GM20000 (cell line): Measurements from ENCODE around the gene BNC2.

Experiments
- DNase-seq: peaks from one replicate; pipeline ENCODE4 v3.0.0; 2012; ENCODE audit warnings: low spot score
- TF ChIP-seq, protein P1 (sequence below): IDR thresholded peaks from 2 replicates; pipeline ENCODE4 v1.5.1; 2012; ENCODE audit warnings: mild to moderate bottlenecking, control low read depth; ENCODE audit errors: extremely low read depth, missing control alignments

The BNC2 gene

DNA sequence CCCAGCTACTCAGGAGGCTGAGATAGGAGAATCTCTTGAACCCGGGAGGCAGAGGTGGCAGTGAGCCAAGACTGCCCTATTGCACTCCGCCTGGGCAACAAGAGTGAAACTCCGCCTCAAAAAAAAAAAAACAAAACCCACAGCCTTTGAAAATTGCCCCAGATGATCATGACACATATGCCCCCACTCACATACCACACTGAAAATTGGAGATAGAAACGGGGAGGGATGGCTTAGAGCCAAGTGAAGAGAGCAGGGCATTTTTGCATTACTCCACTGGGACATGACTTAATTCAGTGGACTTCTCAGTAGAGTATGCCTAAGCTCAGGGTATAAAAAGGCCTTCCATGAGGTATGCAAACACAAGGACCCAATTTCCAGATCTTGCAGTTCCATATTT, 309.3 kb downstream of the BNC2 start:
- DNase-seq = no peak
- TF ChIP-seq, protein P1, sequence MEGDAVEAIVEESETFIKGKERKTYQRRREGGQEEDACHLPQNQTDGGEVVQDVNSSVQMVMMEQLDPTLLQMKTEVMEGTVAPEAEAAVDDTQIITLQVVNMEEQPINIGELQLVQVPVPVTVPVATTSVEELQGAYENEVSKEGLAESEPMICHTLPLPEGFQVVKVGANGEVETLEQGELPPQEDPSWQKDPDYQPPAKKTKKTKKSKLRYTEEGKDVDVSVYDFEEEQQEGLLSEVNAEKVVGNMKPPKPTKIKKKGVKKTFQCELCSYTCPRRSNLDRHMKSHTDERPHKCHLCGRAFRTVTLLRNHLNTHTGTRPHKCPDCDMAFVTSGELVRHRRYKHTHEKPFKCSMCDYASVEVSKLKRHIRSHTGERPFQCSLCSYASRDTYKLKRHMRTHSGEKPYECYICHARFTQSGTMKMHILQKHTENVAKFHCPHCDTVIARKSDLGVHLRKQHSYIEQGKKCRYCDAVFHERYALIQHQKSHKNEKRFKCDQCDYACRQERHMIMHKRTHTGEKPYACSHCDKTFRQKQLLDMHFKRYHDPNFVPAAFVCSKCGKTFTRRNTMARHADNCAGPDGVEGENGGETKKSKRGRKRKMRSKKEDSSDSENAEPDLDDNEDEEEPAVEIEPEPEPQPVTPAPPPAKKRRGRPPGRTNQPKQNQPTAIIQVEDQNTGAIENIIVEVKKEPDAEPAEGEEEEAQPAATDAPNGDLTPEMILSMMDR = no peak

GRCh38 chr9:16559418-16560188, 310.9 kb downstream of the BNC2 start:
- TF ChIP-seq, protein P1 = no peak
- no peak for DNase-seq

DNA sequence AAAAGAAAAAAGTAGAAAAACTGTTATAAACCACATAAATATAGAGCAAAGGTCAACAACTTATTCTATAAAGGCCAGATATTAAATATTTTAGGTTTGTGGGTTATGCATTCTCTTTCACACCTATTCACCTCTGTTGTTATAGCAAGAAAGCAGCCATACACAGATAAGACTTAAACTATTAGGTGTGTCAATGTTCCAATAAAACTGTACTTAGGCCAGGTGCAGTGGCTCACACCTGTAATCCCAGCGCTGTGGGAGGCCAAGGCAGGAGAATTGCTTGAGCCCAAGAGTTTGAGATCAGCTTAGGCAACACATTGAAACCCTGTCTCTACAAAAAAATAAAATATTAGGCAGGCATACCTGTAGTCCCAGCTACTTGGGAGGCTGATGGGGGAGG, 314.7 kb downstream of the BNC2 start:
- TF ChIP-seq, protein P1 = no peak
- DNase-seq = no peak

- TF ChIP-seq, protein P1 = no peak
- DNase-seq = no peak
These were observed 316.5 kb downstream of the BNC2 start for GRCh38 chr9:16553869-16554540.

DNA sequence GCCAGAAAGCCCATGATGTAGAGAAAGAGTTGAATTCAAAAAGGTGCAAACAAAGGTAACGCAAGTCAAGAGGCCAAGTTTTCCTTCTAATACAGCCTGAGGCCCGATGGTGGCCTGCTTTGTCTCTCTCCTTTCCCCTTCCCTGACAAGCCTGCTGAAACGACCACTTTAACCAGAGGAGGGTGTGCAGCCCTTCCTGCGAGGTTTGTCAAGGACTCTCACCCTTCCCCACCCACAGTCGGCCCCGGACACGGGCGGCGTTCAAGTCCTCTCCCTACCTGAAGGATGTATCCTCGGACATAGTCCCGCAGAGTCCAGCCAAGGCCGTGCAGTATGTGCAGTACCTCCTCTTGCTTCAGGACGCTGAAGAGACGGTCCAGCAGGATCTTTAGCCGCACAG, 318.2 kb downstream of the BNC2 start:
- TF ChIP-seq, protein P1 = no peak
- no peak for DNase-seq

- TF ChIP-seq, protein P1 = no peak
- DNase-seq = no peak
These were observed 318.8 kb downstream of the BNC2 start for GRCh38 chr9:16551692-16552091.

DNA sequence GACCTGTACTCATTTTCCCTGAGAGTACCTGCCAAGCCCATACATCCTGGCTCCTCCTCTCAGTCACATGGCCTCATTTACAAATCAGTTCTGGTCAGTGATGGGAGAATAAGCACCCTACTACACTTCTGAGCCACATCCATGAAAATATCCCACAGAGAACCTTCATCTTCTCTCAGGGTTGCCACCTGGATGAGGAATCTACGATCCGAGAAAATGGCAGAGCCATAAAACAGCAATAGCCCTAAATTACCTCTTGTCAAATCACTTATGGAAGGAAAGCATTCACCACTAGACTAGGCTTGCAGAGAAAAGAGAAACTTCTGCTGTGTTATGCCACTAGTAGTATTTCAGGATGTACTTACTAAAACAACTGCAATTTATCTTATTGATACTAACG, 324.8 kb downstream of the BNC2 start:
- TF ChIP-seq, protein P1 = no peak
- DNase-seq = no peak
